ENCODE measurements around the gene IRGM.

The IRGM gene

GRCh38 chr5:150860246-150860821 lies 14.0 kb downstream of the IRGM start:
- H3K36me3 ChIP-seq (ENCODE audit: control insufficient read depth, insufficient read depth, low read length): no peaks in the 10 kb centered on the region
- no peaks in the 10 kb centered on the region for H3K27me3 ChIP-seq (replicated peaks; ENCODE audit: control insufficient read depth, insufficient read depth, low read length)
- no peak overlapping the region for H3K4me3 ChIP-seq (replicated peaks; ENCODE audit: low read depth, low read length)
- no peak for TF ChIP-seq CTCF (IDR thresholded peaks at IDR 0.05; ENCODE audit: insufficient read depth, low read length, poor library complexity, severe bottlenecking)
- no peak for DNase-seq (ENCODE audit: extremely low read depth, insufficient read length)

- TF ChIP-seq CTCF (IDR thresholded peaks at IDR 0.05; ENCODE audit: insufficient read depth, low read length, poor library complexity, severe bottlenecking): no peak
- H3K27me3 ChIP-seq (replicated peaks; ENCODE audit: control insufficient read depth, insufficient read depth, low read length): no peaks in the 10 kb centered on the region
- no peaks in the 10 kb centered on the region for H3K36me3 ChIP-seq (ENCODE audit: control insufficient read depth, insufficient read depth, low read length)
- DNase-seq (ENCODE audit: extremely low read depth, insufficient read length): no peak
- H3K4me3 ChIP-seq (replicated peaks; ENCODE audit: low read depth, low read length): no peak overlapping the region
Observed at GRCh38 chr5:150862070-150862469, 15.7 kb downstream of the IRGM start.

GRCh38 chr5:150879358-150879757 lies 33.0 kb downstream of the IRGM start:
- no peak for TF ChIP-seq CTCF (IDR thresholded peaks at IDR 0.05; ENCODE audit: insufficient read depth, low read length, poor library complexity, severe bottlenecking)
- DNase-seq (ENCODE audit: extremely low read depth, insufficient read length): no peak

GRCh38 chr5:150895431-150896428 lies 49.4 kb downstream of the IRGM start:
- Histone ChIP-seq H3K36me3 (ENCODE audit: control insufficient read depth, insufficient read depth, low read length) (no peaks in the 10 kb centered on the region), H3K27me3 (replicated peaks; ENCODE audit: control insufficient read depth, insufficient read depth, low read length) (no peaks in the 10 kb centered on the region), H3K4me3 (replicated peaks; ENCODE audit: low read depth, low read length) (no peak overlapping the region)
- no peak for DNase-seq (ENCODE audit: extremely low read depth, insufficient read length)
- no peak for TF ChIP-seq CTCF (IDR thresholded peaks at IDR 0.05; ENCODE audit: insufficient read depth, low read length, poor library complexity, severe bottlenecking)

More at GRCh38 chr5:150879358-150879757, 33.0 kb downstream of the IRGM start:
- H3K36me3 ChIP-seq (ENCODE audit: control insufficient read depth, insufficient read depth, low read length): no peaks in the 10 kb centered on the region
- H3K4me3 ChIP-seq (replicated peaks; ENCODE audit: low read depth, low read length): no peak overlapping the region
- H3K27me3 ChIP-seq (replicated peaks; ENCODE audit: control insufficient read depth, insufficient read depth, low read length): no peaks in the 10 kb centered on the region

Data from GM06990 (cell line).